ENCODE measurements around the gene CDYL2.

GRCh38 chr16:80623376-80623775, 181.0 kb downstream of the CDYL2 start:
- TF ChIP-seq, protein P1, sequence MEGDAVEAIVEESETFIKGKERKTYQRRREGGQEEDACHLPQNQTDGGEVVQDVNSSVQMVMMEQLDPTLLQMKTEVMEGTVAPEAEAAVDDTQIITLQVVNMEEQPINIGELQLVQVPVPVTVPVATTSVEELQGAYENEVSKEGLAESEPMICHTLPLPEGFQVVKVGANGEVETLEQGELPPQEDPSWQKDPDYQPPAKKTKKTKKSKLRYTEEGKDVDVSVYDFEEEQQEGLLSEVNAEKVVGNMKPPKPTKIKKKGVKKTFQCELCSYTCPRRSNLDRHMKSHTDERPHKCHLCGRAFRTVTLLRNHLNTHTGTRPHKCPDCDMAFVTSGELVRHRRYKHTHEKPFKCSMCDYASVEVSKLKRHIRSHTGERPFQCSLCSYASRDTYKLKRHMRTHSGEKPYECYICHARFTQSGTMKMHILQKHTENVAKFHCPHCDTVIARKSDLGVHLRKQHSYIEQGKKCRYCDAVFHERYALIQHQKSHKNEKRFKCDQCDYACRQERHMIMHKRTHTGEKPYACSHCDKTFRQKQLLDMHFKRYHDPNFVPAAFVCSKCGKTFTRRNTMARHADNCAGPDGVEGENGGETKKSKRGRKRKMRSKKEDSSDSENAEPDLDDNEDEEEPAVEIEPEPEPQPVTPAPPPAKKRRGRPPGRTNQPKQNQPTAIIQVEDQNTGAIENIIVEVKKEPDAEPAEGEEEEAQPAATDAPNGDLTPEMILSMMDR (IDR thresholded peaks at IDR 0.05 in 4 of 5, conservative IDR thresholded peaks at IDR 0.05 in 1 of 5), result no peak
- no peak for TF ChIP-seq POLR2A (IDR thresholded peaks at IDR 0.05)
